ENCODE measurements around the gene SPINT4. TPM values are rescaled to one million over a fixed set of nuclear protein-coding genes. Genes with fewer than 3 reads are reported as not detected.

Gene SPINT4
- polyA plus RNA-seq, 2 of the 4 experiments (the other 2 are of a cell fraction) = not detected

DNA sequence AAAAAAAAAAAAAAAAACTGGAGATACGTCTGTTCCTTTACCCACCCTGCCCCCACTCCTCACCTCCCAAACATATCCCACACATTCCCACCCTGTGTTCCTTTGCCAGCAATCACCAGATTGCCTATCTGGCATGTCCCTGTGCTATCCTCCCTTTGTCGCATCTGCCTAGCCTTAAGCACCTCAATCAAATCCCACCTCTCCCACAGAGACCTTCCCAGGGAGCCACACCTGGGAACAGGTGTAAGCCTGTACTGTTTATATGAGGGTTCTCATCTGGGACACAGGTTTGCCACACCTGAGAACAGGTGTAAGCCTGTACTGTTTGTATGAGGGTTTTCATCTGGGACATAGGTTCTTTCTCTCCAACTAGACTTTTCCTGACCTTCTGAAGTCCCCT lies 52.8 kb downstream of the SPINT4 start:
- no peak for ATAC-seq
- ChIA-PET CTCF (interaction anchor here (1.0 to 2.2 kb wide), 4 partner anchors 15 to 455 kb away, joined by 3 to 15 read pairs (median 4); no protein-coding TSS in a partner anchor), POLR2A (no interaction called here)
- no peak for FAIRE-seq
- H3K27ac ChIP-seq = no peak overlapping the region
- H3K9me3 ChIP-seq = no peaks in the 10 kb centered on the region
- 60% methylated on average over 2 of the region's 2 CpGs for WGBS (ENCODE audit: missing lambda C conversion rate)
- no peak overlapping the region for H3K4me2 ChIP-seq
- no peak for DNase-seq (ENCODE audit: low read depth in 1 of 2, low spot score in 1 of 2)
- peaks cover 24% of the 10 kb centered on the region for H3K4me1 ChIP-seq
- no peak overlapping the region for H3K4me3 ChIP-seq
- TF ChIP-seq CBX2 (IDR thresholded peaks at IDR 0.05; ENCODE audit: borderline replicate concordance, low read depth) (no peak), SREBF2 (IDR thresholded peaks at IDR 0.05) (no peak)

DNA sequence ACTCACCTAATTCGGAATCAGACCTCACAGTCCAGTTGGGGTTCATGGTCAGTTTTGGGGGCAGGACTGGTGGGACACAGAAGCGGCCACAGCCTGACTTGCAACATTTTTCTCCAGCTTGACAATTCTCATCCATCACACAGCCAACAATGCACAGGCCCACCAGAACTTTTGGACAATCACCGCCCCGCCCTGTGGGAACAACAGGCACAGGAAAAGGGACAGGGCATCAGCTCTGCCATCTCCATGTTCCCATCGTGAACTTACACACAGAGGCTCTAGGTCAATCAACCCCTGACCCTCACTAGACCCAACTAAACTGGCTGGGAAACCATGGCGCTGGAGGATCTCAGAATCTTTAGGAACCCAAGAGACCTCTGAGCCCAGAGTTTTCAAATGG lies 53.3 kb downstream of the SPINT4 start:
- CTCF ChIA-PET = interaction anchor here (1.0 to 2.1 kb wide), 5 partner anchors 15 to 484 kb away, joined by 3 to 5 read pairs (median 4); partner anchors contain the start of gene WFDC10A
- TF ChIP-seq, protein P1, sequence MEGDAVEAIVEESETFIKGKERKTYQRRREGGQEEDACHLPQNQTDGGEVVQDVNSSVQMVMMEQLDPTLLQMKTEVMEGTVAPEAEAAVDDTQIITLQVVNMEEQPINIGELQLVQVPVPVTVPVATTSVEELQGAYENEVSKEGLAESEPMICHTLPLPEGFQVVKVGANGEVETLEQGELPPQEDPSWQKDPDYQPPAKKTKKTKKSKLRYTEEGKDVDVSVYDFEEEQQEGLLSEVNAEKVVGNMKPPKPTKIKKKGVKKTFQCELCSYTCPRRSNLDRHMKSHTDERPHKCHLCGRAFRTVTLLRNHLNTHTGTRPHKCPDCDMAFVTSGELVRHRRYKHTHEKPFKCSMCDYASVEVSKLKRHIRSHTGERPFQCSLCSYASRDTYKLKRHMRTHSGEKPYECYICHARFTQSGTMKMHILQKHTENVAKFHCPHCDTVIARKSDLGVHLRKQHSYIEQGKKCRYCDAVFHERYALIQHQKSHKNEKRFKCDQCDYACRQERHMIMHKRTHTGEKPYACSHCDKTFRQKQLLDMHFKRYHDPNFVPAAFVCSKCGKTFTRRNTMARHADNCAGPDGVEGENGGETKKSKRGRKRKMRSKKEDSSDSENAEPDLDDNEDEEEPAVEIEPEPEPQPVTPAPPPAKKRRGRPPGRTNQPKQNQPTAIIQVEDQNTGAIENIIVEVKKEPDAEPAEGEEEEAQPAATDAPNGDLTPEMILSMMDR (IDR thresholded peaks at IDR 0.05) = no peak
- TF ChIP-seq ZC3H11A (IDR thresholded peaks at IDR 0.05) (no peak), ESRRA (IDR thresholded peaks at IDR 0.05; ENCODE audit: borderline replicate concordance, low read length) (no peak), JUNB (IDR thresholded peaks at IDR 0.05) (no peak), MAZ (IDR thresholded peaks at IDR 0.05; ENCODE audit: borderline replicate concordance, low read depth, low read length) (no peak), SMC3 (IDR thresholded peaks at IDR 0.05) (no peak), CHD4 (IDR thresholded peaks at IDR 0.05; ENCODE audit: borderline replicate concordance) (no peak), MYC (IDR thresholded peaks at IDR 0.05; ENCODE audit: borderline replicate concordance, low read length) (no peak), PHF8 (IDR thresholded peaks at IDR 0.05; ENCODE audit: borderline replicate concordance, low read depth) (no peak), ZFP36 (IDR thresholded peaks at IDR 0.05; ENCODE audit: borderline replicate concordance, partially characterized antibody) (no peak)
- TF ChIP-seq, protein P2, sequence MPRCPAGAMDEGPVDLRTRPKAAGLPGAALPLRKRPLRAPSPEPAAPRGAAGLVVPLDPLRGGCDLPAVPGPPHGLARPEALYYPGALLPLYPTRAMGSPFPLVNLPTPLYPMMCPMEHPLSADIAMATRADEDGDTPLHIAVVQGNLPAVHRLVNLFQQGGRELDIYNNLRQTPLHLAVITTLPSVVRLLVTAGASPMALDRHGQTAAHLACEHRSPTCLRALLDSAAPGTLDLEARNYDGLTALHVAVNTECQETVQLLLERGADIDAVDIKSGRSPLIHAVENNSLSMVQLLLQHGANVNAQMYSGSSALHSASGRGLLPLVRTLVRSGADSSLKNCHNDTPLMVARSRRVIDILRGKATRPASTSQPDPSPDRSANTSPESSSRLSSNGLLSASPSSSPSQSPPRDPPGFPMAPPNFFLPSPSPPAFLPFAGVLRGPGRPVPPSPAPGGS (IDR thresholded peaks at IDR 0.05) = no peak
- TF ChIP-seq, protein P3, sequence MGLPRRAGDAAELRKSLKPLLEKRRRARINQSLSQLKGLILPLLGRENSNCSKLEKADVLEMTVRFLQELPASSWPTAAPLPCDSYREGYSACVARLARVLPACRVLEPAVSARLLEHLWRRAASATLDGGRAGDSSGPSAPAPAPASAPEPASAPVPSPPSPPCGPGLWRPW (IDR thresholded peaks at IDR 0.05) = no peak
- Histone ChIP-seq H3K4me2 (no peak overlapping the region), H3K4me3 (no peak overlapping the region), H3K4me1 (peaks cover 28% of the 10 kb centered on the region), H3K27ac (no peak overlapping the region), H3K9me3 (no peaks in the 10 kb centered on the region)
- 75% methylated on average over 6 of the region's 6 CpGs for WGBS (ENCODE audit: missing lambda C conversion rate)
- DNase-seq (ENCODE audit: low read depth in 1 of 2, low spot score in 1 of 2) (no peak), ATAC-seq (no peak), FAIRE-seq (no peak)
- POLR2A ChIA-PET = no interaction called here

Small RNAs within 50 kb of the gene (small RNA-seq; reads per million reads assigned to genes)
- gene MIR3617 (0 reads per million in 6 experiments), gene SPINT5P (0 reads per million in 6 experiments)

Other genes starting within 250 kb of the SPINT4 start
- gene SPINT3, start 206.7 kb upstream of the SPINT4 start, polyA plus RNA-seq (2011; rRNA removed) = not detected in 2 replicates
- not detected in 3 replicates for gene SPINT3, start 206.7 kb upstream of the SPINT4 start, polyA plus RNA-seq (2017; fragmentation: RNase III; extraction: RNeasy Plus Mini Kit Qiagen cat#74134 plus additional on column Dnase treatment)
- gene WFDC6, start 182.9 kb upstream of the SPINT4 start, polyA plus RNA-seq (2011; rRNA removed) = not detected in 2 replicates
- gene WFDC6, start 182.9 kb upstream of the SPINT4 start, polyA plus RNA-seq (2017; fragmentation: RNase III; extraction: RNeasy Plus Mini Kit Qiagen cat#74134 plus additional on column Dnase treatment) = not detected in 3 replicates
- gene EPPIN, start 174.9 kb upstream of the SPINT4 start, polyA plus RNA-seq (2011; rRNA removed) = not detected in 2 replicates
- gene EPPIN, start 174.9 kb upstream of the SPINT4 start, polyA plus RNA-seq (2017; fragmentation: RNase III; extraction: RNeasy Plus Mini Kit Qiagen cat#74134 plus additional on column Dnase treatment) = not detected in 3 replicates
- gene WFDC8, start 143.1 kb upstream of the SPINT4 start, polyA plus RNA-seq (2011; rRNA removed) = not detected in 2 replicates
- gene WFDC8, start 143.1 kb upstream of the SPINT4 start, polyA plus RNA-seq (2017; fragmentation: RNase III; extraction: RNeasy Plus Mini Kit Qiagen cat#74134 plus additional on column Dnase treatment) = not detected in 3 replicates
- not detected in 2 replicates for gene WFDC10A, start 92.6 kb upstream of the SPINT4 start, polyA plus RNA-seq (2011; rRNA removed)
- gene WFDC10A, start 92.6 kb upstream of the SPINT4 start, polyA plus RNA-seq (2017; fragmentation: RNase III; extraction: RNeasy Plus Mini Kit Qiagen cat#74134 plus additional on column Dnase treatment) = not detected in 3 replicates
- not detected in 2 replicates for gene WFDC9, start 91.1 kb upstream of the SPINT4 start, polyA plus RNA-seq (2011; rRNA removed)
- not detected in 3 replicates for gene WFDC9, start 91.1 kb upstream of the SPINT4 start, polyA plus RNA-seq (2017; fragmentation: RNase III; extraction: RNeasy Plus Mini Kit Qiagen cat#74134 plus additional on column Dnase treatment)
- gene WFDC11, start 52.1 kb upstream of the SPINT4 start, polyA plus RNA-seq (2011; rRNA removed) = not detected in 2 replicates
- not detected in 3 replicates for gene WFDC11, start 52.1 kb upstream of the SPINT4 start, polyA plus RNA-seq (2017; fragmentation: RNase III; extraction: RNeasy Plus Mini Kit Qiagen cat#74134 plus additional on column Dnase treatment)
- gene WFDC13, start 20.3 kb upstream of the SPINT4 start, polyA plus RNA-seq (2011; rRNA removed) = not detected in 2 replicates
- not detected in 3 replicates for gene WFDC13, start 20.3 kb upstream of the SPINT4 start, polyA plus RNA-seq (2017; fragmentation: RNase III; extraction: RNeasy Plus Mini Kit Qiagen cat#74134 plus additional on column Dnase treatment)
- gene WFDC10B, start 17.3 kb upstream of the SPINT4 start, polyA plus RNA-seq (2011; rRNA removed) = not detected in 2 replicates
- not detected in 3 replicates for gene WFDC10B, start 17.3 kb upstream of the SPINT4 start, polyA plus RNA-seq (2017; fragmentation: RNase III; extraction: RNeasy Plus Mini Kit Qiagen cat#74134 plus additional on column Dnase treatment)
- gene WFDC3, start 69.5 kb downstream of the SPINT4 start, polyA plus RNA-seq (2011; rRNA removed) = 0.34 TPM in 1 of 2 replicates, not detected in the other
- gene WFDC3, start 69.5 kb downstream of the SPINT4 start, polyA plus RNA-seq (2017; fragmentation: RNase III; extraction: RNeasy Plus Mini Kit Qiagen cat#74134 plus additional on column Dnase treatment) = not detected in 3 replicates
- gene DNTTIP1, start 69.6 kb downstream of the SPINT4 start, polyA plus RNA-seq (2011; rRNA removed) = 34.1 and 38.3 TPM in 2 replicates
- gene DNTTIP1, start 69.6 kb downstream of the SPINT4 start, polyA plus RNA-seq (2017; fragmentation: RNase III; extraction: RNeasy Plus Mini Kit Qiagen cat#74134 plus additional on column Dnase treatment) = 24.9 to 26.0 TPM (median 25.3 TPM) in 3 replicates
- 123 and 137 TPM in 2 replicates for gene UBE2C, start 90.3 kb downstream of the SPINT4 start, polyA plus RNA-seq (2011; rRNA removed)
- gene UBE2C, start 90.3 kb downstream of the SPINT4 start, polyA plus RNA-seq (2017; fragmentation: RNase III; extraction: RNeasy Plus Mini Kit Qiagen cat#74134 plus additional on column Dnase treatment) = 188 to 212 TPM (median 189 TPM) in 3 replicates
- gene TNNC2, start 105.0 kb downstream of the SPINT4 start, polyA plus RNA-seq (2011; rRNA removed) = 0.23 TPM in 1 of 2 replicates, not detected in the other
- 0.17 to 0.22 TPM in 2 of 3 replicates, not detected in the other for gene TNNC2, start 105.0 kb downstream of the SPINT4 start, polyA plus RNA-seq (2017; fragmentation: RNase III; extraction: RNeasy Plus Mini Kit Qiagen cat#74134 plus additional on column Dnase treatment)
- 4.0 and 4.1 TPM in 2 replicates for gene SNX21, start 111.5 kb downstream of the SPINT4 start, polyA plus RNA-seq (2011; rRNA removed)
- 4.9 to 7.7 TPM (median 7.0 TPM) in 3 replicates for gene SNX21, start 111.5 kb downstream of the SPINT4 start, polyA plus RNA-seq (2017; fragmentation: RNase III; extraction: RNeasy Plus Mini Kit Qiagen cat#74134 plus additional on column Dnase treatment)
- gene ACOT8, start 135.0 kb downstream of the SPINT4 start, polyA plus RNA-seq (2011; rRNA removed) = 18.5 and 19.8 TPM in 2 replicates
- 12.6 to 14.7 TPM (median 14.0 TPM) in 3 replicates for gene ACOT8, start 135.0 kb downstream of the SPINT4 start, polyA plus RNA-seq (2017; fragmentation: RNase III; extraction: RNeasy Plus Mini Kit Qiagen cat#74134 plus additional on column Dnase treatment)
- 1.3 and 1.9 TPM in 2 replicates for gene ZSWIM3, start 135.3 kb downstream of the SPINT4 start, polyA plus RNA-seq (2011; rRNA removed)
- 1.0 to 1.1 TPM (median 1.1 TPM) in 3 replicates for gene ZSWIM3, start 135.3 kb downstream of the SPINT4 start, polyA plus RNA-seq (2017; fragmentation: RNase III; extraction: RNeasy Plus Mini Kit Qiagen cat#74134 plus additional on column Dnase treatment)
- 4.7 and 7.6 TPM in 2 replicates for gene ZSWIM1, start 158.9 kb downstream of the SPINT4 start, polyA plus RNA-seq (2011; rRNA removed)
- 5.8 to 6.6 TPM (median 6.1 TPM) in 3 replicates for gene ZSWIM1, start 158.9 kb downstream of the SPINT4 start, polyA plus RNA-seq (2017; fragmentation: RNase III; extraction: RNeasy Plus Mini Kit Qiagen cat#74134 plus additional on column Dnase treatment)
- 0.31 and 0.54 TPM in 2 replicates for gene SPATA25, start 165.3 kb downstream of the SPINT4 start, polyA plus RNA-seq (2011; rRNA removed)
- gene SPATA25, start 165.3 kb downstream of the SPINT4 start, polyA plus RNA-seq (2017; fragmentation: RNase III; extraction: RNeasy Plus Mini Kit Qiagen cat#74134 plus additional on column Dnase treatment) = 0.59 to 1.3 TPM (median 0.77 TPM) in 3 replicates
- 0.56 and 0.57 TPM in 2 replicates for gene NEURL2, start 168.9 kb downstream of the SPINT4 start, polyA plus RNA-seq (2011; rRNA removed)
- 1.4 to 1.6 TPM (median 1.4 TPM) in 3 replicates for gene NEURL2, start 168.9 kb downstream of the SPINT4 start, polyA plus RNA-seq (2017; fragmentation: RNase III; extraction: RNeasy Plus Mini Kit Qiagen cat#74134 plus additional on column Dnase treatment)
- gene CTSA, start 169.0 kb downstream of the SPINT4 start, polyA plus RNA-seq (2011; rRNA removed) = 53.1 and 61.2 TPM in 2 replicates
- 76.4 to 95.6 TPM (median 93.2 TPM) in 3 replicates for gene CTSA, start 169.0 kb downstream of the SPINT4 start, polyA plus RNA-seq (2017; fragmentation: RNase III; extraction: RNeasy Plus Mini Kit Qiagen cat#74134 plus additional on column Dnase treatment)
- gene PLTP, start 189.8 kb downstream of the SPINT4 start, polyA plus RNA-seq (2011; rRNA removed) = 2.7 and 4.5 TPM in 2 replicates
- 0.97 to 1.6 TPM (median 1.5 TPM) in 3 replicates for gene PLTP, start 189.8 kb downstream of the SPINT4 start, polyA plus RNA-seq (2017; fragmentation: RNase III; extraction: RNeasy Plus Mini Kit Qiagen cat#74134 plus additional on column Dnase treatment)
- gene PCIF1, start 212.3 kb downstream of the SPINT4 start, polyA plus RNA-seq (2011; rRNA removed) = 19.7 and 24.3 TPM in 2 replicates
- gene PCIF1, start 212.3 kb downstream of the SPINT4 start, polyA plus RNA-seq (2017; fragmentation: RNase III; extraction: RNeasy Plus Mini Kit Qiagen cat#74134 plus additional on column Dnase treatment) = 18.7 to 21.6 TPM (median 21.4 TPM) in 3 replicates
- 7.3 and 8.4 TPM in 2 replicates for gene ZNF335, start 249.9 kb downstream of the SPINT4 start, polyA plus RNA-seq (2011; rRNA removed)
- gene ZNF335, start 249.9 kb downstream of the SPINT4 start, polyA plus RNA-seq (2017; fragmentation: RNase III; extraction: RNeasy Plus Mini Kit Qiagen cat#74134 plus additional on column Dnase treatment) = 9.1 to 10.3 TPM (median 9.3 TPM) in 3 replicates